ENCODE measurements around the gene CDH8.

The CDH8 gene

GRCh38 chr16:61606581-61606980, 429.7 kb downstream of the CDH8 start:
- no peak for DNase-seq
